T-helper 2 cell (primary cell): ENCODE measurements around the gene PROM1.
A peak's percentile ranks its signal among the peaks of the same experiment; 100 is the strongest.

ENCODE experiments used
- DNase-seq, 5 experiments: peaks; one replicate each; pipeline versions ENCODE4 v3.0.0 to v3.0.0-alpha.2; 2012 to 2022

PROM1 gene

GRCh38 chr4:16056681-16057385 lies 27.0 kb downstream of the PROM1 start:
- DNase-seq: no peak

- DNase-seq: no peak
Observed at GRCh38 chr4:16055873-16056272, 27.9 kb downstream of the PROM1 start.

GRCh38 chr4:16055471-16055870 lies 28.4 kb downstream of the PROM1 start:
- no peak for DNase-seq

GRCh38 chr4:16052939-16053338 lies 30.9 kb downstream of the PROM1 start:
- DNase-seq: no peak

GRCh38 chr4:16051980-16052379 lies 31.8 kb downstream of the PROM1 start:
- no peak for DNase-seq

- no peak for DNase-seq
Observed at GRCh38 chr4:16051132-16051531, 32.7 kb downstream of the PROM1 start.

GRCh38 chr4:16050669-16051068 lies 33.2 kb downstream of the PROM1 start:
- no peak for DNase-seq

- DNase-seq: no peak
Observed at GRCh38 chr4:16048619-16049419, 35.0 kb downstream of the PROM1 start.

GRCh38 chr4:16045687-16046086 lies 38.1 kb downstream of the PROM1 start:
- no peak for DNase-seq

- no peak for DNase-seq
Observed at GRCh38 chr4:16043642-16044498, 40.0 kb downstream of the PROM1 start.

- DNase-seq: no peak
Observed at GRCh38 chr4:16039139-16039538, 44.7 kb downstream of the PROM1 start.

GRCh38 chr4:16037901-16038300 lies 45.9 kb downstream of the PROM1 start:
- DNase-seq: no peak

- DNase-seq: no peak
Observed at GRCh38 chr4:16035843-16036242, 48.0 kb downstream of the PROM1 start.

- no peak for DNase-seq
Observed at GRCh38 chr4:16034010-16034748, 49.6 kb downstream of the PROM1 start.

GRCh38 chr4:16032396-16032770 lies 51.4 kb downstream of the PROM1 start:
- DNase-seq: no peak

- DNase-seq: peak in 1 of 5 experiments; percentile 50
Observed at GRCh38 chr4:16031546-16032395, 52.1 kb downstream of the PROM1 start.

GRCh38 chr4:16029886-16030285 lies 53.9 kb downstream of the PROM1 start:
- no peak for DNase-seq

- DNase-seq: no peak
Observed at GRCh38 chr4:16029262-16029661, 54.6 kb downstream of the PROM1 start.

- DNase-seq: no peak
Observed at GRCh38 chr4:16027626-16028025, 56.2 kb downstream of the PROM1 start.

- peak in 1 of 5 experiments; percentile 13 for DNase-seq
Observed at GRCh38 chr4:16027114-16027513, 56.7 kb downstream of the PROM1 start.

GRCh38 chr4:16026160-16026761 lies 57.6 kb downstream of the PROM1 start:
- DNase-seq: peak in 2 of 5 experiments; percentile 18 to 59
